Liver (tissue), 3 donors: Measurements from ENCODE around the gene COX8A.

Source experiments
- EGR1 ChIP-seq, 2 donors: IDR thresholded peaks; 2 replicates each; pipeline ENCODE4 v1.6.1; 2016 to 2018; ENCODE audit warnings: antibody characterized with exemption in 2 of 2, low read depth in 2 of 2
- FOXA2 ChIP-seq: IDR thresholded peaks from 2 replicates; pipeline ENCODE4 v1.6.1; 2016; ENCODE audit warnings: antibody characterized with exemption
- GABPA ChIP-seq, 2 donors: IDR thresholded peaks in 1 of 2; conservative IDR thresholded peaks in 1 of 2; 2 replicates each; pipeline ENCODE4 v1.6.1; 2016; ENCODE audit warnings: antibody characterized with exemption in 2 of 2, mild to moderate bottlenecking in 1 of 2, moderate library complexity in 1 of 2
- HNF4A ChIP-seq, 2 donors: conservative IDR thresholded peaks; 2 replicates each; pipeline ENCODE4 v1.6.1; 2016; ENCODE audit warnings: antibody characterized with exemption in 2 of 2, mild to moderate bottlenecking in 2 of 2
- JUND ChIP-seq, 2 donors: IDR thresholded peaks; 2 replicates each; pipeline ENCODE4 v1.6.1; 2016; ENCODE audit warnings: antibody characterized with exemption in 2 of 2
- RAD21 ChIP-seq, 2 donors: IDR thresholded peaks; 2 replicates each; pipeline ENCODE4 v1.6.1; 2016; ENCODE audit warnings: antibody characterized with exemption in 2 of 2, mild to moderate bottlenecking in 2 of 2
- RXRA ChIP-seq, 2 donors: IDR thresholded peaks; 2 replicates each; pipeline ENCODE4 v1.6.1; 2017 to 2018; ENCODE audit warnings: antibody characterized with exemption in 2 of 2, mild to moderate bottlenecking in 1 of 2
- SP1 ChIP-seq: IDR thresholded peaks from 2 replicates; pipeline ENCODE4 v1.6.1; 2018; ENCODE audit warnings: antibody characterized with exemption, mild to moderate bottlenecking
- TF ChIP-seq, protein P1 (sequence below): fragments of 150-350 bp; IDR thresholded peaks from 2 replicates; pipeline ENCODE4 v1.5.1; 2017; ENCODE audit warnings: improper control_type of control experiment, low read depth, low read length; ENCODE audit not compliant: missing input control
- TF ChIP-seq, protein P2 (sequence below): IDR thresholded peaks from 2 replicates; pipeline ENCODE4 v1.6.1; 2016; ENCODE audit warnings: antibody characterized with exemption
- TF ChIP-seq, protein P3 (sequence below): IDR thresholded peaks from 2 replicates; pipeline ENCODE4 v1.6.1; 2016; ENCODE audit warnings: antibody characterized with exemption
- TF ChIP-seq, protein P4 (sequence below): IDR thresholded peaks from 2 replicates; pipeline ENCODE4 v1.6.1; 2016; ENCODE audit warnings: antibody characterized with exemption
- donor health status: healthy.
- donor health status: healthy.

DNA sequence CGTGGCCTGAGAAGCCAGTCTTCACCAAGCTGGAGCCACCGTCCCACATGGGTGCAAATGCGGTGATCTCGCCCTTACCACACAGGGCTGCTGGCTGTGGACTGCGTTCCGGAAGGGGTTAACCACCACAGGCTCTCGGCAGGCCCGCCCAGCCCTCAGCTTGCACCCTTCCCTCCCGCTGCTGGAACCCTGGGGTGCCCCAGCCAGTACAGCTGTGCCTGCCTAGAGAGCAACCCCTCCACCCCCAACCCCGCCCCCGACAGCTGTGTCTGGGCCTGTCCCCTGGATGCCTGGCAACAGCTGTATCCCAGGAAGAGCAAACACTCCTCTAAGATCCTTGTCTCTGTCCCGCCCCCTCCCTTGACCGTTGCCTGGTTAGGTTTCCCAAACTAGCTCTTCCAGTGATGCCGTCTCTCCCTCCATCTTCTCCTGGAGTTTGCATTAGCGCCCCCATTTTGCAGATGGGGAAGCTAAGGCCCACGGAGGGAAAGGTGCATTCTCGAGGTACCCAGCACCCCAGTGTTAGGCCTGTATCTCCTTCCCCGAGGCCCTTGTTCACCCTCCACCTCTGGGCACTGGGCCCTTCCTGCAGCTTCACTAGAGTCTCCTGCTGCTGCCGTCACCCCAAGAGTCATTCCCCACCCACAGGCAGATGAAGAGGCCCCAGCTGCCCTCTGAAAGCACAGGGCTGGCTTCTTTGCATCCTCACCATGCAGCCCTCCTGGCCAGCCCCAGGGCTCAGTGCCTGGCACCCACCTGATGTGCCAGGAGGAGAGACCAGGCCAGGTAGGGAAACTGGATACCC is 12.6 kb upstream of the COX8A start:
- no peak for TF ChIP-seq GABPA (IDR thresholded peaks at IDR 0.05 in 1 of 2, conservative IDR thresholded peaks at IDR 0.05 in 1 of 2)
- TF ChIP-seq, protein P1, sequence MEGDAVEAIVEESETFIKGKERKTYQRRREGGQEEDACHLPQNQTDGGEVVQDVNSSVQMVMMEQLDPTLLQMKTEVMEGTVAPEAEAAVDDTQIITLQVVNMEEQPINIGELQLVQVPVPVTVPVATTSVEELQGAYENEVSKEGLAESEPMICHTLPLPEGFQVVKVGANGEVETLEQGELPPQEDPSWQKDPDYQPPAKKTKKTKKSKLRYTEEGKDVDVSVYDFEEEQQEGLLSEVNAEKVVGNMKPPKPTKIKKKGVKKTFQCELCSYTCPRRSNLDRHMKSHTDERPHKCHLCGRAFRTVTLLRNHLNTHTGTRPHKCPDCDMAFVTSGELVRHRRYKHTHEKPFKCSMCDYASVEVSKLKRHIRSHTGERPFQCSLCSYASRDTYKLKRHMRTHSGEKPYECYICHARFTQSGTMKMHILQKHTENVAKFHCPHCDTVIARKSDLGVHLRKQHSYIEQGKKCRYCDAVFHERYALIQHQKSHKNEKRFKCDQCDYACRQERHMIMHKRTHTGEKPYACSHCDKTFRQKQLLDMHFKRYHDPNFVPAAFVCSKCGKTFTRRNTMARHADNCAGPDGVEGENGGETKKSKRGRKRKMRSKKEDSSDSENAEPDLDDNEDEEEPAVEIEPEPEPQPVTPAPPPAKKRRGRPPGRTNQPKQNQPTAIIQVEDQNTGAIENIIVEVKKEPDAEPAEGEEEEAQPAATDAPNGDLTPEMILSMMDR = no peak
- TF ChIP-seq, protein P2, sequence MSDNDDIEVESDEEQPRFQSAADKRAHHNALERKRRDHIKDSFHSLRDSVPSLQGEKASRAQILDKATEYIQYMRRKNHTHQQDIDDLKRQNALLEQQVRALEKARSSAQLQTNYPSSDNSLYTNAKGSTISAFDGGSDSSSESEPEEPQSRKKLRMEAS = no peak
- no peak for TF ChIP-seq RAD21 (IDR thresholded peaks at IDR 0.05)
- TF ChIP-seq EGR1 (IDR thresholded peaks at IDR 0.05; ENCODE audit: low read depth in 2 of 2) = no peak
- TF ChIP-seq, protein P3, sequence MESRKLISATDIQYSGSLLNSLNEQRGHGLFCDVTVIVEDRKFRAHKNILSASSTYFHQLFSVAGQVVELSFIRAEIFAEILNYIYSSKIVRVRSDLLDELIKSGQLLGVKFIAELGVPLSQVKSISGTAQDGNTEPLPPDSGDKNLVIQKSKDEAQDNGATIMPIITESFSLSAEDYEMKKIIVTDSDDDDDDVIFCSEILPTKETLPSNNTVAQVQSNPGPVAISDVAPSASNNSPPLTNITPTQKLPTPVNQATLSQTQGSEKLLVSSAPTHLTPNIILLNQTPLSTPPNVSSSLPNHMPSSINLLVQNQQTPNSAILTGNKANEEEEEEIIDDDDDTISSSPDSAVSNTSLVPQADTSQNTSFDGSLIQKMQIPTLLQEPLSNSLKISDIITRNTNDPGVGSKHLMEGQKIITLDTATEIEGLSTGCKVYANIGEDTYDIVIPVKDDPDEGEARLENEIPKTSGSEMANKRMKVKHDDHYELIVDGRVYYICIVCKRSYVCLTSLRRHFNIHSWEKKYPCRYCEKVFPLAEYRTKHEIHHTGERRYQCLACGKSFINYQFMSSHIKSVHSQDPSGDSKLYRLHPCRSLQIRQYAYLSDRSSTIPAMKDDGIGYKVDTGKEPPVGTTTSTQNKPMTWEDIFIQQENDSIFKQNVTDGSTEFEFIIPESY = no peak
- TF ChIP-seq JUND (IDR thresholded peaks at IDR 0.05) = no peak
- no peak for TF ChIP-seq HNF4A (conservative IDR thresholded peaks at IDR 0.05)
- TF ChIP-seq SP1 = no peak
- TF ChIP-seq, protein P4, sequence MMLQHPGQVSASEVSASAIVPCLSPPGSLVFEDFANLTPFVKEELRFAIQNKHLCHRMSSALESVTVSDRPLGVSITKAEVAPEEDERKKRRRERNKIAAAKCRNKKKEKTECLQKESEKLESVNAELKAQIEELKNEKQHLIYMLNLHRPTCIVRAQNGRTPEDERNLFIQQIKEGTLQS = no peak
- TF ChIP-seq RXRA (IDR thresholded peaks at IDR 0.05) = no peak
- no peak for TF ChIP-seq FOXA2
